Glutamatergic neuron (in vitro differentiated cells): ENCODE measurements around the gene TPTE2. TPM values are rescaled to one million over a fixed set of nuclear protein-coding genes. Genes with fewer than 3 reads are reported as not detected.
"Not testable (repeated sequence)": the region's sequence is repeated elsewhere in the genome, so short reads cannot be mapped to it uniquely, and the experiment has no call there.

ENCODE experiments used
- DNase-seq: peaks from one replicate; pipeline ENCODE4 v3.0.0; 2022
- H3K27ac Mint-ChIP-seq: one replicate; pipeline ENCODE4 v1.8.0; 2020; ENCODE audit warnings: mild to moderate bottlenecking, mixed read lengths, inconsistent platforms; ENCODE audit not compliant: unreplicated experiment
- H3K27me3 Mint-ChIP-seq: one replicate; pipeline ENCODE4 v1.8.0; 2020; ENCODE audit warnings: mild to moderate bottlenecking, moderate library complexity, mixed read lengths, inconsistent platforms; ENCODE audit not compliant: unreplicated experiment
- H3K36me3 Mint-ChIP-seq: one replicate; pipeline ENCODE4 v1.8.0; 2020; ENCODE audit warnings: mild to moderate bottlenecking, mixed read lengths, inconsistent platforms; ENCODE audit not compliant: unreplicated experiment
- H3K4me1 Mint-ChIP-seq: one replicate; pipeline ENCODE4 v1.8.0; 2020; ENCODE audit warnings: mild to moderate bottlenecking, low read depth, mixed read lengths, inconsistent platforms; ENCODE audit not compliant: unreplicated experiment
- H3K4me3 Mint-ChIP-seq: one replicate; pipeline ENCODE4 v1.8.0; 2020; ENCODE audit warnings: mild to moderate bottlenecking, mixed read lengths, inconsistent platforms; ENCODE audit not compliant: unreplicated experiment
- H3K9me3 Mint-ChIP-seq: one replicate; pipeline ENCODE4 v1.8.0; 2020; ENCODE audit warnings: mild to moderate bottlenecking, moderate library complexity, mixed read lengths, inconsistent platforms; ENCODE audit not compliant: unreplicated experiment
- long read RNA-seq: library from polyadenylated mRNA; unstranded; transcript quantifications from one replicate; pipeline ENCODE4 v2.0.0, GENCODE V29; 2020; ENCODE audit not compliant: unreplicated experiment
- total RNA-seq: library from RNA; stranded (reverse); fragmentation: NEBNext Ultra II Directional; extraction: Animal tissue kit (Norgen Biotek cat#: 25700); gene quantifications from one replicate; pipeline ENCODE4 v1.2.1, GENCODE V29; 2021; ENCODE audit not compliant: unreplicated experiment
- TF ChIP-seq, protein P1 (sequence below): fragments of 200-600 bp; sonication (generic); IDR thresholded peaks from one replicate; pipeline ENCODE4 v1.5.0; 2021; ENCODE audit not compliant: partially characterized antibody, unreplicated experiment

The TPTE2 gene
- total RNA-seq: not detected
- long read RNA-seq: 0 reads

DNA sequence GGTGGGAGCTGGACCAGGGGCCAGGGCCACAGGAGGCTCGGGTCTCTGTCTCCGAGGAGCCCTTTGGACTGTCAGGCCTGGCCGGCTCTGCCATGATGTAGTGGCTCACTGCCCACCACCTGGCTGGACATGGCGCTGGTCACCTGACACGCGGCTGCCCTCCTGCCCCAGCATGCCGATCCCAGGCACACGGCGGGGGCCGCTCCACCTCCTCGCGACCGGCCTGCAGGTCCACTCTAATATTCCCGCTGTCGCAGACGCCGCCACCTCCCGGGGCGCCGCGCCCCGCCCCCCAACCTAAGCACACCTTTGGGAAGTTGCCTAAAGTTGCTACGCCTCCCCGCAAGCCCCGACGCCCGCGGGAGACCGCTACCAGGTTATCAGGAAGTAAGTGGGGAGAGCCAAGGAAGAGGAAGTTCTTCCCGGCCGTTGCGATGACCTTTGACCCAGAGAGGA is at the start of gene TPTE2:
TSS of gene TPTE2 (minus strand) at position 406 of the 456 bp plus-strand sequence. CDS start 58,298 bp downstream, outside the sequence.
- not testable (repeated sequence) for H3K9me3 Mint-ChIP-seq

DNA sequence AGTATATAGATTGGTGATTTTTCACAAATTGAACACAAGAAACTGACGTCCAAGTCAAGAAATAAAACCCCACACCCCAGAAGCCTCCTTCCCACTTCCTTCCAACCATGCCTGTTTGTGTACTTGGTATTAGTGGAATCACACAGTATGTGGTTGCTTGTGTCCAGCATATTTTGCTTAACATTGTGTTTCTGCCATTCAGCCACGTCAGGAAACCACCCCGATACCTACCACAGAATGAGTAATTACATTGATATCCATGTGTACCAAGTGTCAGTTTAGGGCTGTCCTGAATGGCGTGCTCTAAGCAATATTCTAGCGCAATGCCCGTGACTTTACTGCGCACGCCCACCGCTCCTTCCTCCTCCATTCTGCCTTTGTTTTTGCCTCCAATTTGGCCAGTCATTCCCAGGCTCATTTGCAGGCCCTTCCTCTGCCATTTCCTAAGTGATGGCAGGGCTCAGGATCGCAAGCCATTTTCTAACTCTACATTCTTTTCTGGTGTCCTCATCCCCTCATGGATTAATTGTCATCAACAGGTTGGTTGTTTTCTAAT is 46.3 kb upstream of the TPTE2 start:
- peaks cover 14% of the 10 kb centered on the region for H3K9me3 Mint-ChIP-seq

More for the DNA sequence above, at the start of gene TPTE2:
- H3K4me1 Mint-ChIP-seq, DNase-seq, H3K27ac Mint-ChIP-seq, H3K27me3 Mint-ChIP-seq, H3K4me3 Mint-ChIP-seq, H3K36me3 Mint-ChIP-seq: not testable (repeated sequence)

DNA sequence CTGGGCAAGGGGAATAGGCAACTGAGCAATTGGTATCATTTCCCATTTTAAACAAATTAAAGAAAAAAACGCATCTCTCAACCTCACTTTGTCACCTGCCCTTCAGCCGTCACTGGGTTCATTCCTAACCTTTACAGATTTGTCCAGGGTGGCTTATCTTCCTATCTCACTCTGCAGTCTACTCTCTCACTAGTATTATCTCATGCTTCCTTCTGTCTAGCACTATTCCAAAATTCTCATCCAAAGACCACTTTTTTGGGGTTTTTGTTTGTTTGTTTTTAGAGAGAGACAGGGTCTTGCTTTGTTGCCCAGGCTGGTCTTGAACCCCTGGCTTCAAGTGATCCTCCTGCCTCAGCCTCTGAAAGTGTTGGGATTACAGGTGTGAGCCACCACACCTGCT is 45.4 kb upstream of the TPTE2 start:
- no peak overlapping the region for H3K27ac Mint-ChIP-seq
- TF ChIP-seq, protein P1, sequence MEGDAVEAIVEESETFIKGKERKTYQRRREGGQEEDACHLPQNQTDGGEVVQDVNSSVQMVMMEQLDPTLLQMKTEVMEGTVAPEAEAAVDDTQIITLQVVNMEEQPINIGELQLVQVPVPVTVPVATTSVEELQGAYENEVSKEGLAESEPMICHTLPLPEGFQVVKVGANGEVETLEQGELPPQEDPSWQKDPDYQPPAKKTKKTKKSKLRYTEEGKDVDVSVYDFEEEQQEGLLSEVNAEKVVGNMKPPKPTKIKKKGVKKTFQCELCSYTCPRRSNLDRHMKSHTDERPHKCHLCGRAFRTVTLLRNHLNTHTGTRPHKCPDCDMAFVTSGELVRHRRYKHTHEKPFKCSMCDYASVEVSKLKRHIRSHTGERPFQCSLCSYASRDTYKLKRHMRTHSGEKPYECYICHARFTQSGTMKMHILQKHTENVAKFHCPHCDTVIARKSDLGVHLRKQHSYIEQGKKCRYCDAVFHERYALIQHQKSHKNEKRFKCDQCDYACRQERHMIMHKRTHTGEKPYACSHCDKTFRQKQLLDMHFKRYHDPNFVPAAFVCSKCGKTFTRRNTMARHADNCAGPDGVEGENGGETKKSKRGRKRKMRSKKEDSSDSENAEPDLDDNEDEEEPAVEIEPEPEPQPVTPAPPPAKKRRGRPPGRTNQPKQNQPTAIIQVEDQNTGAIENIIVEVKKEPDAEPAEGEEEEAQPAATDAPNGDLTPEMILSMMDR: no peak
- H3K36me3 Mint-ChIP-seq: peaks cover 15% of the 10 kb centered on the region
- no peak overlapping the region for H3K4me3 Mint-ChIP-seq
- no peak for DNase-seq
- H3K27me3 Mint-ChIP-seq: peaks cover 3% of the 10 kb centered on the region
- peaks cover 14% of the 10 kb centered on the region for H3K9me3 Mint-ChIP-seq
- H3K4me1 Mint-ChIP-seq: no peaks in the 10 kb centered on the region

More for the DNA sequence above, 46.3 kb upstream of the TPTE2 start:
- H3K27ac Mint-ChIP-seq: no peak overlapping the region
- DNase-seq: no peak
- H3K36me3 Mint-ChIP-seq: peaks cover 15% of the 10 kb centered on the region
- H3K4me1 Mint-ChIP-seq: no peaks in the 10 kb centered on the region
- TF ChIP-seq, protein P1: no peak
- H3K27me3 Mint-ChIP-seq: peaks cover 3% of the 10 kb centered on the region
- no peak overlapping the region for H3K4me3 Mint-ChIP-seq

DNA sequence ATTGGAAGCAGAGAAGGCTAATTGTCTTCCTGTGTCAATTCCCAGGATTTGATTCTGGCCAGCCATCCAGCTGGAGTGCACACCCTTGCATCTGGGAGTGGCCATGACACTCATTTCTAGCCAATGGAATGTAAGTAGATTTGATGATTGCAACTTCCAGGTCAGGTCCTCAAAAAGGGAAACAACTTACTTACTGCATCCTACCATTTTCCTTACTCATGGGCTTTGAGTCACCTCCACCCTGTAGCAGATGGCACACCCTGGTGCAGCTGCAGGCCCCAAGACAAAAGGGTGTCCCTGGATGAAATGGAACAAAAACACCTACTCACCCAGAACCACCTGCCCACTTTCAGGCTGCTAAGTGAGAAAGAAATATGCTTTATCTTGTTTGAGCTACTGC is 44.8 kb upstream of the TPTE2 start:
- Mint-ChIP-seq H3K4me1 (no peaks in the 10 kb centered on the region), H3K27me3 (peaks cover 3% of the 10 kb centered on the region), H3K27ac (no peak overlapping the region), H3K4me3 (no peak overlapping the region), H3K9me3 (peaks cover 14% of the 10 kb centered on the region), H3K36me3 (peaks cover 15% of the 10 kb centered on the region)
- TF ChIP-seq, protein P1: no peak
- DNase-seq: no peak

DNA sequence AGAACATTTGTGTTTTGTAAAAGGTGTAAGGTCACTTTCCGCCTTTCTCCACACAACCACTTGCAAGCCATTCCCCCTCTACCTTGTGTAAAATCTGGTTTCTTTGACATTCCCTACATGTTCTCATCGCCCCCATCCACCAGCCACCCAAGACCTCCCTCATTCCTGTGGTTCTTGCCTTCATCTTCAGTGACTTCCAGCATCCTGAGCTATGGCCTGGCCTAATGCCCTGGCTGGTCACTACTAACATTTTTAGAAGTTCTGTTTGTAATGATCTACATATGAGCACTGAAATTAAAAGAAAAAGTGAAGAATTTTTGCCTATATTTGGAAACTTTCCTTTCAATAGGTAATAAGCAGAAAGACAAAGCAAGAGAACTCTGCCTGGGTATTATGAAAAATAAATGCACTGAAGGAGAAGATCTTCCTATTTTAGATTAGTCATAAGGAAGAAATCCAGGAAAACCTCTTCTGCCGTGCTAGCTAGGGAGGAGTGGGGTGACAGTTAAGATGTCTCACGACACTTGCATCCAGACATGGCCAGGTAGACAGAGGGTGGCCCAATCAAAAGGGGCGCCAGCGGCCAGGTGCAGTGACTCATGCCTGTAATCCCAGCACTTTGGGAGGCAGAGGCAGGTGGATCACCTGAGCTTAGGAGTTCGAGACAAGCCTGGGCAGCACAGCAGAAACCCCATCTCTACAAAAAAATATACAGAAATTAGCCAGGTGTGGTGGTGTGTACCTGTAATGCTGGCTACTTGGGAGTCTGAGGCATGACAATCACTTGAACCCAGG is 44.0 kb upstream of the TPTE2 start:
- DNase-seq: no peak
- H3K4me3 Mint-ChIP-seq: no peak overlapping the region
- H3K9me3 Mint-ChIP-seq: peaks cover 11% of the 10 kb centered on the region
- H3K36me3 Mint-ChIP-seq: peaks cover 15% of the 10 kb centered on the region
- TF ChIP-seq, protein P1: no peak
- H3K27me3 Mint-ChIP-seq: peaks cover 3% of the 10 kb centered on the region
- H3K4me1 Mint-ChIP-seq: no peaks in the 10 kb centered on the region
- no peak overlapping the region for H3K27ac Mint-ChIP-seq
